ENCODE measurements around the gene PROCR.
"Not testable (repeated sequence)": the region's sequence is repeated elsewhere in the genome, so short reads cannot be mapped to it uniquely, and the experiment has no call there.

Gene PROCR

DNA sequence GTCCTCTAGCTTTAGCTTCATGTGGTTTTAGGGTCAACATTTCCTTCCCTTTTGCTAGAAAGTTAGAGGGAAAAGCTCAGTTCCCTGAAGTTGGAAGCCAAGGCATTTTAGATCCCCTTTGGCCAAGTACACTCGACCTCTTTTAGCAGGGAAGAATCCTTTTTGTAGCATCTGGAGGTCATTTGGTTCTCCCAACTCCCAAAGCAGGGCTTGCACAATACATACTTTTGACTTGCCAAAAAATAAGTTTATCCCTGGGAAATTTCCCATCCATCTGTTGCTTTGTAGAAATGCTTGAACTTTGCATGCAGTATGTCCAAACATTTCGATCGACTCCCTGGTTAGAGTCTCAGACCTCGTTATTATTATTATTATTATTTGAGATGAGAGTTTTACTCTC is 20.1 kb upstream of the PROCR start:
- H3K4me3 ChIP-seq (ENCODE audit: low read depth, low read length), result no peak overlapping the region
- TF ChIP-seq POLR2A (IDR thresholded peaks at IDR 0.05; ENCODE audit: extremely low read depth, insufficient read length) (no peak), MYC (IDR thresholded peaks at IDR 0.05; ENCODE audit: low read depth, low read length) (no peak)
- TF ChIP-seq, protein P1, sequence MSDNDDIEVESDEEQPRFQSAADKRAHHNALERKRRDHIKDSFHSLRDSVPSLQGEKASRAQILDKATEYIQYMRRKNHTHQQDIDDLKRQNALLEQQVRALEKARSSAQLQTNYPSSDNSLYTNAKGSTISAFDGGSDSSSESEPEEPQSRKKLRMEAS (IDR thresholded peaks at IDR 0.05; ENCODE audit: low read depth, low read length), result no peak
- TF ChIP-seq, protein P2, sequence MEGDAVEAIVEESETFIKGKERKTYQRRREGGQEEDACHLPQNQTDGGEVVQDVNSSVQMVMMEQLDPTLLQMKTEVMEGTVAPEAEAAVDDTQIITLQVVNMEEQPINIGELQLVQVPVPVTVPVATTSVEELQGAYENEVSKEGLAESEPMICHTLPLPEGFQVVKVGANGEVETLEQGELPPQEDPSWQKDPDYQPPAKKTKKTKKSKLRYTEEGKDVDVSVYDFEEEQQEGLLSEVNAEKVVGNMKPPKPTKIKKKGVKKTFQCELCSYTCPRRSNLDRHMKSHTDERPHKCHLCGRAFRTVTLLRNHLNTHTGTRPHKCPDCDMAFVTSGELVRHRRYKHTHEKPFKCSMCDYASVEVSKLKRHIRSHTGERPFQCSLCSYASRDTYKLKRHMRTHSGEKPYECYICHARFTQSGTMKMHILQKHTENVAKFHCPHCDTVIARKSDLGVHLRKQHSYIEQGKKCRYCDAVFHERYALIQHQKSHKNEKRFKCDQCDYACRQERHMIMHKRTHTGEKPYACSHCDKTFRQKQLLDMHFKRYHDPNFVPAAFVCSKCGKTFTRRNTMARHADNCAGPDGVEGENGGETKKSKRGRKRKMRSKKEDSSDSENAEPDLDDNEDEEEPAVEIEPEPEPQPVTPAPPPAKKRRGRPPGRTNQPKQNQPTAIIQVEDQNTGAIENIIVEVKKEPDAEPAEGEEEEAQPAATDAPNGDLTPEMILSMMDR (IDR thresholded peaks at IDR 0.05; ENCODE audit: low read depth, low read length), result no peak
- DNase-seq (ENCODE audit: low read depth), result no peak

- no peak for DNase-seq (ENCODE audit: low read depth)
- TF ChIP-seq POLR2A (IDR thresholded peaks at IDR 0.05; ENCODE audit: extremely low read depth, insufficient read length), result no peak
- TF ChIP-seq MYC (IDR thresholded peaks at IDR 0.05; ENCODE audit: low read depth, low read length), result no peak
- TF ChIP-seq, protein P2 (IDR thresholded peaks at IDR 0.05; ENCODE audit: low read depth, low read length), result no peak
- TF ChIP-seq, protein P1 (IDR thresholded peaks at IDR 0.05; ENCODE audit: low read depth, low read length), result no peak
Observed at GRCh38 chr20:35155936-35156335, 15.9 kb upstream of the PROCR start.

DNA sequence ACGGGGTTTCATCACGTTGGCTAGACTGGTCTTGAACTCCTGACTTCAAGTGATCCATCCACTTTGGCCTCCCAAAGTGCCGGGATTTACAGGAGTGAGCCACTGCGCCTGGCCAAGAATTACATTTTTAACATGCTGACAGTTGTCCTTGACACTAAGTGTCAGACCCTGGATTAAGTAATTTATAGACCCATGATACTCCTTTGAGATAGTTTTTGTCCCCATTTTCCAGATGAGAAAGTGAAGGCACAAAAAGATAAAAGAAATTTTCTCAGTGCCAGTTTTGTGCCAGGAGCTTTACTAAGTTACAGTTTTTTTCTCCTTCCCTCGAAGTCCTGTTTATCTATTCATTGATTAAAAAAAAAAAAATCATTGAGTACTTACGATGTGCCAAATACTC is 14.9 kb upstream of the PROCR start:
- no peak for DNase-seq (ENCODE audit: low read depth)
- TF ChIP-seq MYC (IDR thresholded peaks at IDR 0.05; ENCODE audit: low read depth, low read length), result no peak
- TF ChIP-seq, protein P1 (IDR thresholded peaks at IDR 0.05; ENCODE audit: low read depth, low read length), result no peak
- TF ChIP-seq POLR2A (IDR thresholded peaks at IDR 0.05; ENCODE audit: extremely low read depth, insufficient read length), result no peak
- TF ChIP-seq, protein P2 (IDR thresholded peaks at IDR 0.05; ENCODE audit: low read depth, low read length), result no peak
- no peak overlapping the region for H3K4me3 ChIP-seq (ENCODE audit: low read depth, low read length)

More at GRCh38 chr20:35155936-35156335, 15.9 kb upstream of the PROCR start:
- H3K4me3 ChIP-seq (ENCODE audit: low read depth, low read length), result no peak overlapping the region

- not testable (repeated sequence) for DNase-seq (ENCODE audit: low read depth); H3K4me3 ChIP-seq (ENCODE audit: low read depth, low read length)
Observed at GRCh38 chr20:35160341-35160740, 11.5 kb upstream of the PROCR start.

DNA sequence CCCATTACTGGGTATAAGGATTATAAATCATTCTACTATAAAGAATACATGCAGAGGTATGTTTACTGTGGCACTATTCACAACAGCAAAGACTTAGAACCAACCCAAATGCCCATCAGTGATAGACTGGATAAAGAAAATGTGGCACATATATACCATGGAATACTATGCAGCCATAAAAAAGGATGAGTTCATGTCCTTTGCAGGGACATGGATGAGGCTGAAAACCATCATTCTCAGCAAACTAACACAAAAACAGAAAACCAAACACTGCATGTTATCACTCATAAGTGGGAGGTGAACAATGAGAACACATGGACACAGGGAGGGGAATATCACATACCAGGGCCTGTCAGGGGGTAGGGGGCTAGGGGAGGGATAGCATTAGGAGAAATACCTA is 7.3 kb upstream of the PROCR start:
- not testable (repeated sequence) for DNase-seq (ENCODE audit: low read depth); H3K4me3 ChIP-seq (ENCODE audit: low read depth, low read length)

- TF ChIP-seq POLR2A (IDR thresholded peaks at IDR 0.05; ENCODE audit: extremely low read depth, insufficient read length), result no peak
- TF ChIP-seq, protein P1 (IDR thresholded peaks at IDR 0.05; ENCODE audit: low read depth, low read length), result no peak
- TF ChIP-seq MYC (IDR thresholded peaks at IDR 0.05; ENCODE audit: low read depth, low read length), result no peak
- TF ChIP-seq, protein P2 (IDR thresholded peaks at IDR 0.05; ENCODE audit: low read depth, low read length), result no peak
- no peak overlapping the region for H3K4me3 ChIP-seq (ENCODE audit: low read depth, low read length)
- no peak for DNase-seq (ENCODE audit: low read depth)
Observed at GRCh38 chr20:35165221-35166185, 6.4 kb upstream of the PROCR start.

Measured in NB4 (cell line).